ENCODE data around the gene YJEFN3.

DNA sequence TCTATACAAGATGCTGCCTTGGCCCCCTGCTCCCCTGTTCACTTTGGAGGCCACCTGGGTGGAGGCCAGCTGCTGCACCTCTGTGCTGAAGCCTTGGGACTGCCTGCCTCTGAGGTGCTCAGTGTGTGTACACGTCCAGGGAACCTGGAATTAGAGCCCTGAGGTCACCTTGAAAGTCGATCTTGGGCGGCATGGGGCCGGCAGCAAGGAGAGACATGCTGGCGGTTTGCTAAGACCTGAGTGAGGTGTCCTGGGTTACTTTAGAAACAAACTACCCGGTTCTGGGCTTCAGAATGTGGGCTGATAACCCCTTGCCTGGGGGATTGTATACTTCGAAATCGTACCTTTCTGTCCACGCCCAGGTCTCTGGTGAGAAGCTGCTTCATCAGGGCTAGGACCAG is 38.9 kb upstream of the YJEFN3 start:
- TF ChIP-seq, protein P1, sequence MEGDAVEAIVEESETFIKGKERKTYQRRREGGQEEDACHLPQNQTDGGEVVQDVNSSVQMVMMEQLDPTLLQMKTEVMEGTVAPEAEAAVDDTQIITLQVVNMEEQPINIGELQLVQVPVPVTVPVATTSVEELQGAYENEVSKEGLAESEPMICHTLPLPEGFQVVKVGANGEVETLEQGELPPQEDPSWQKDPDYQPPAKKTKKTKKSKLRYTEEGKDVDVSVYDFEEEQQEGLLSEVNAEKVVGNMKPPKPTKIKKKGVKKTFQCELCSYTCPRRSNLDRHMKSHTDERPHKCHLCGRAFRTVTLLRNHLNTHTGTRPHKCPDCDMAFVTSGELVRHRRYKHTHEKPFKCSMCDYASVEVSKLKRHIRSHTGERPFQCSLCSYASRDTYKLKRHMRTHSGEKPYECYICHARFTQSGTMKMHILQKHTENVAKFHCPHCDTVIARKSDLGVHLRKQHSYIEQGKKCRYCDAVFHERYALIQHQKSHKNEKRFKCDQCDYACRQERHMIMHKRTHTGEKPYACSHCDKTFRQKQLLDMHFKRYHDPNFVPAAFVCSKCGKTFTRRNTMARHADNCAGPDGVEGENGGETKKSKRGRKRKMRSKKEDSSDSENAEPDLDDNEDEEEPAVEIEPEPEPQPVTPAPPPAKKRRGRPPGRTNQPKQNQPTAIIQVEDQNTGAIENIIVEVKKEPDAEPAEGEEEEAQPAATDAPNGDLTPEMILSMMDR (IDR thresholded peaks at IDR 0.05): no peak
- TF ChIP-seq POLR2AphosphoS5 (IDR thresholded peaks at IDR 0.05) (no peak), POLR2A (IDR thresholded peaks at IDR 0.05; ENCODE audit: low read depth) (no peak), EP300 (IDR thresholded peaks at IDR 0.05) (no peak)

Measured in esophagus muscularis mucosa (tissue), 4 donors.